CMK (cell line): Measurements from ENCODE around the gene PPA2.
"Not testable (repeated sequence)": the region's sequence is repeated elsewhere in the genome, so short reads cannot be mapped to it uniquely, and the experiment has no call there.

Experiments used
- DNase-seq: peaks from one replicate; pipeline ENCODE4 v3.0.0-alpha.2; 2010; ENCODE audit warnings: low read depth

The PPA2 gene

GRCh38 chr4:105473324-105474098 lies at the start of gene PPA2:
TSS of gene PPA2 (minus strand) at chr4:105474062. CDS start at chr4:105474050, 12 bp downstream.
- no peak for DNase-seq

GRCh38 chr4:105520819-105521790 lies 47.2 kb upstream of the PPA2 start:
- DNase-seq: no peak

GRCh38 chr4:105510245-105510644 lies 36.4 kb upstream of the PPA2 start:
- DNase-seq: no peak

GRCh38 chr4:105509714-105510113 lies 35.9 kb upstream of the PPA2 start:
- no peak for DNase-seq

- DNase-seq: no peak
Observed at GRCh38 chr4:105509291-105509690, 35.4 kb upstream of the PPA2 start.

GRCh38 chr4:105504744-105505143 lies 30.9 kb upstream of the PPA2 start:
- no peak for DNase-seq

- DNase-seq: no peak
Observed at GRCh38 chr4:105503484-105503883, 29.6 kb upstream of the PPA2 start.

- DNase-seq: no peak
Observed at GRCh38 chr4:105496899-105497298, 23.0 kb upstream of the PPA2 start.

GRCh38 chr4:105495667-105496066 lies 21.8 kb upstream of the PPA2 start:
- no peak for DNase-seq

GRCh38 chr4:105490523-105490922 lies 16.7 kb upstream of the PPA2 start:
- no peak for DNase-seq

- no peak for DNase-seq
Observed at GRCh38 chr4:105483840-105484239, 10.0 kb upstream of the PPA2 start.

- DNase-seq: peak; percentile 61
Observed at GRCh38 chr4:105474099-105474518, 247 bp upstream of the PPA2 start.

- DNase-seq: no peak
Observed at GRCh38 chr4:105472871-105473323, 965 bp downstream of the PPA2 start.

GRCh38 chr4:105471566-105472176 lies 2.2 kb downstream of the PPA2 start:
- DNase-seq: peak; percentile 59

GRCh38 chr4:105470766-105471165 lies 3.1 kb downstream of the PPA2 start:
- DNase-seq: no peak

- DNase-seq: no peak
Observed at GRCh38 chr4:105469736-105470135, 4.1 kb downstream of the PPA2 start.

GRCh38 chr4:105466580-105466979 lies 7.3 kb downstream of the PPA2 start:
- DNase-seq: no peak

- not testable (repeated sequence) for DNase-seq
Observed at GRCh38 chr4:105464563-105464962, 9.3 kb downstream of the PPA2 start.

- DNase-seq: no peak
Observed at GRCh38 chr4:105462576-105462975, 11.3 kb downstream of the PPA2 start.

GRCh38 chr4:105461621-105462382 lies 12.1 kb downstream of the PPA2 start:
- no peak for DNase-seq

GRCh38 chr4:105461221-105461620 lies 12.6 kb downstream of the PPA2 start:
- peak; percentile 75 for DNase-seq

- no peak for DNase-seq
Observed at GRCh38 chr4:105460306-105460705, 13.6 kb downstream of the PPA2 start.
